Suppressor macrophage treated with lipopolysaccharide for 1 hour (primary cell): ENCODE data around the gene METTL2B.
A peak's percentile ranks its signal among the peaks of the same experiment; 100 is the strongest.
"Not testable (repeated sequence)": the region's sequence is repeated elsewhere in the genome, so short reads cannot be mapped to it uniquely, and the experiment has no call there.

ENCODE experiments used
- DNase-seq, 3 donors: peaks; one replicate each; pipeline ENCODE4 v3.0.0-alpha.2; 2020 to 2022

Gene METTL2B

DNA sequence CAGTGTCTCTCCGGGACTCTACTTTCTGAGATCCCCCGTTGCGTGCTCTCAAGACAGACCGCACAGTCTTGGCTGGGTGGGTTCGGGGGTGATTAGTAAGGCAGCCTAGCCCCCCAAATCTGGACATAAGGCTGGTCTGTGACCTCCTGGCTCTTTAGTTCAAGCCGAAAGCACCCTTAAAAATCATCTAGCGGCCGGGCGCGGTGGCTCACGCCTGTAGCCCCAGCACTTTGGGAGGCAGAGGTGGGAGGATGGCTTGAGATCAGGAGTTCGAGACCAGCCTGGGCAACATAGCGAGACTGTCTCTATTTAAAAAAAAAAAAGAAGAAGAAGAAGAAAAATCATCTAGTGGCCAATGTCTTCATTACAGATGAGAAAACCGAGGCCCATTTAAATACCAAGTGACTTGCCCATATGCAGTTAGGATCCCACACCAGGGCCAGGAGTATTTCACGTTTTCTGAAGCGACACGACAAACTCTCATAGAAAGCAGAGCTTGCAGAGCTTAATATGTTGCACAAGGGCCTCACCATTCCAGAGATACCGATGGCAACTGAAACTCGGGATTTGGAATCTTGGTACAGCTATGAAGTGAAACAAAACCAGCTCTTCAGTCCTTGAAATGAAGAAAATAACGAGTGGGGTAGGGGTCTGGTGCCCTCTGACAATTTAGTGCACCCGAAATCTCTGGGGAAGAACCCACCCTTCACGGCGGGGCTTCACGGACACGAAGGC lies 21.6 kb upstream of the METTL2B start:
- peak in 1 of 3 donors; percentile 45 for DNase-seq

DNA sequence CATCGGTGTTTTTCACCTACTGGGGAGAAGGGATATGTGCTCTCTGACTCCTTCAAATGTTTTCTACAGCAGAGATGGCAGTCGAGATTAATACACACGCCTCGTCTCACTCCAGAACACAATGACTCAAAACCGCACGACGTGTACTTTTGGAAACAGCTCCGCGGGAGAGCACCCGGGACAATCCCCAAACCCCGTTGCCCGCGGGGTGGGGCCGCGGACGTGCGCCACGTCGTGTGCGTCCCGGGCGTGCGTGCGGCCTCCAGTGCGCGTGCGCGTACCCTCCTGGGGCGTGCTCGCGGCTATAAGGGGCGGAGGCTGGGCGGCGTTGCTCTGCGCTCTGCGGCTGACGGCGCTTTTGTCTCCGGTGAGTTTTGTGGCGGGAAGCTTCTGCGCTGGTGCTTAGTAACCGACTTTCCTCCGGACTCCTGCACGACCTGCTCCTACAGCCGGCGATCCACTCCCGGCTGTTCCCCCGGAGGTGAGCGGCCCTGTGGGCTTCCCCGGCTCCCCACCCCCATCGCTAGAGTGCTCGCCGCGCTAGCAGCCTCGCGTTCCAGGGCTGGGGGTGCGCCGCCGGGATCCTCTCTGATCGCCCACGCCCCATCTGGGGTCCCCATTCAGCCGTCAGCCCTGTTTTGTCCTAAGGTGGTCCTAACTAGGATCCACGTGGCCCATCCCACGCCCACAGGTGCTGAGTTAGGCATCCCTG lies 20.8 kb upstream of the METTL2B start, which contains the start of gene HILPDA:
Gene HILPDA (plus strand): TSS at position 336 of the 712 bp plus-strand sequence. CDS start 1,391 bp downstream, outside the sequence.
- DNase-seq, result peak; percentile 99

DNA sequence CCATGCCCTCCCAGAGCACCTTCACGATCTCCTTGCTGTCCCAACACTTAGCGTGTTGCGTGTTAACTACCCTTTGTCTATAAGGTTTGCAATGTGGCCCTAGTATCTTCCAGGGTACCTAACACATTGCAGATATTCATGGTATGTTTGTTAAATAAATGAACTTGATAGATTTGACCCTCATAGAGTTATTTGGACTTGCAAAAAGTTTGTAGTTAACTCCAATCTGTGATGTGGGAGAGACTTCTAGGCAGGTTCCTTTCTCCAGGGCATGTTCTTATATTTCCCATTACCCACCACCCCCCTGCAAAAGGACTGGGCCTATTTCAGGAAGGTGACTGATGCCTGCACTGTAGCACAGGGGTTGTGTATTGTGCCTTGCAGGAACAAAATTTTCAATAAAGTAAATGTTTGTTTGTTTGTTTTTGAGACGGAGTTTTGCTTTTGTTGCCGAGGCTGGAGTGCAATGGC lies 20.3 kb upstream of the METTL2B start:
- no peak for DNase-seq

GRCh38 chr7:128457385-128457784 lies 19.2 kb upstream of the METTL2B start:
- DNase-seq, result not testable (repeated sequence)

DNA sequence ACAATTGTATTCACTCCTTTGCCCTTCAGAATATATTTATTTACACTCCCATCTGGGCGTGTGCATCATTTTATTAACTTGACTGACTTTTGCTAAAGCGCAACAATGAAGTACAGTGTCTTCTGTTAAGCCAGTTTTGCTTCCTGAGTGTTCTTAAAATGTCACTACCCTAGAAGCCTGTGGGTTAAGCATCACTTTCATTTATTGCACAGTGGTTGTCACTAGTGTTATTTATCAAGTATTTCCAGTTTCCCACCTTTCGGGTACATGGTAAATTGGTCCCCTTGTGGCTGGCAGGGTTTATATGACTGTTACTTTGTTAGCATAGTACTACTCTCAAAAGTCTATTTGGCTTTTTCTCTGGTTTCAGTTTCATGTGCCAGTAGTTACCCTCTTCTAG lies 17.6 kb upstream of the METTL2B start:
- no peak for DNase-seq

- DNase-seq, result peak; percentile 77 to 82 (median 79)
These were observed 17.1 kb upstream of the METTL2B start for GRCh38 chr7:128459394-128459878.

DNA sequence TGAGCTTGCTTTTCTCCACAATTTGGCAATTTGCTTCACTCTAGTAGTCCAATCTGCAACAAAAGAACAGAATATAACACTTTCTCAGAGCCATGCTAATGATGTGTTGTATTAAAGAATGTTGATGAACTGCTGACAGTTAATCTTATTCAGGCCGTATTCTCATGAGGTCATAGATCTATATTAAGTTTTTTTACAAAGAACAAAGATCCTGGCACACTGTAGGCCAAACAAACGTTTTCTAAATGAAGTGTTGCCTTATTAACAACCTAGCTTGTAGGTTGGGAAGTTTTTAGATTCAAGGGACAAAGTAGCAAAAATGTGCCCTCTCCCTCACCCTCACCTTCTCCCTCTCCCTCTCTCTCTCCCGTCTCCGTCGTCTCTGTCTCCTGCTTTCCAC lies 14.1 kb upstream of the METTL2B start:
- no peak for DNase-seq

- not testable (repeated sequence) for DNase-seq
These were observed 13.2 kb upstream of the METTL2B start for GRCh38 chr7:128463345-128463744.

DNA sequence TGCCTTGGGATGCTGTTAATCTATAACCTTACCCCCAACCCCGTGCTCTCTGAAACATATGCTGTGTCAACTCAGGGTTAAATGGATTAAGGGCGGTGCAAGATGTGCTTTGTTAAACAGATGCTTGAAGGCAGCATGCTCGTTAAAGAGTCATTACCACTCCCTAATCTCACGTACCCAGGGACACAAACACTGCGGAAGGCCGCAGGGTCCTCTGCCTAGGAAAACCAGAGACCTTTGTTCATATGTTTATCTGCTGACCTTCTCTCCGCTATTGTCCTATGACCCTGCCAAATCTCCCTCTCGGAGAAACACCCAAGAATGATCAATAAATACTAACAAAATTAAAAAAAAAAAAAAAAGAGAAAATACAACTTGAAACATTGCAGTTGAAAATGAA lies 12.6 kb upstream of the METTL2B start:
- DNase-seq, result not testable (repeated sequence)

DNA sequence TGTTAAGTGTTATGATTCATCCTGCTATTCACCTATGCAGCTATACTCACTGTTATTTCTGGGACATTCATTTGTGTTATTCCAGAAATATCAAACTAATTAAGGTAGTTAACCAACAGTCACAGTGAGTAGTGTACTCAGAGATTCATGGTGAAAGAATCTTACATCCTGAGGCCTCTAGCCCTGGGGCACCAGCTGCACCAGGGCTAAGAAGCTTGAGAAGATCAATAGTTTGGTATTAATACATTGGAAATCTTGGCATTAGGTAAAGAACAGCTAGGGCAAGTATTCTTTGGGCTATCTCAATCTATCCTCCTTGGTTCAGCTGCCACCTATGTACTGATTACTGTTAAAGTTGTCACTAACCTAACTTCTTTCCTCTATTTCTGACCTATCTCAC lies 9.7 kb upstream of the METTL2B start:
- not testable (repeated sequence) for DNase-seq

DNA sequence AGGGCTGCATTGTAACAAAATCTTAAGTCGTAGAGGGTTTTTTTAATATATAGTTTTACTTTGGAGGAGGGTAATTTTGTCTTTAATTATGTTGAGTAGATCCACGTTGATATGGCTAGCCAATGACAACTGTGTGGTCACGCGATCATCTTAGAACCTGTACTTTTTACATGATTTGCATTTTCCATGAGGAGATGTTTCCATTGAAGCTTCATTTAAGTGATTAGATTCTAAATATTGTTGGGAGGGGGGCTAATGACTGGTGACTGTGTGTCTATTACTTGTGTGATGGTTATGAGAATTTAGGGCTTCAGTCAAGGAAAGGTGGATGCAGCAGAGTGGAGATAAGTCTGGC lies 765 bp downstream of the METTL2B start:
- DNase-seq, result not testable (repeated sequence)

DNA sequence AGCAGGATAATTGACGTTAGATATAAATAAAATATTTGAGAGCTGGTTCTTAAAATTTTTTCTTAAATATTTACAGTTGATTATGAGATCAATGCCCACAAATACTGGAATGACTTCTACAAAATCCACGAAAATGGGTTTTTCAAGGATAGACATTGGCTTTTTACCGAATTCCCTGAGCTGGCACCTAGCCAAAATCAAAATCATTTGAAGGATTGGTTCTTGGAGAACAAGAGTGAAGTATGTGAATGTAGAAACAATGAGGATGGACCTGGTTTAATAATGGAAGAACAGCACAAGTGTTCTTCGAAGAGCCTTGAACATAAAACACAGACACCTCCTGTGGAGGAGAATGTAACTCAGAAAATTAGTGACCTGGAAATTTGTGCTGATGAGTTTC lies 2.5 kb downstream of the METTL2B start:
- DNase-seq, result not testable (repeated sequence)

DNA sequence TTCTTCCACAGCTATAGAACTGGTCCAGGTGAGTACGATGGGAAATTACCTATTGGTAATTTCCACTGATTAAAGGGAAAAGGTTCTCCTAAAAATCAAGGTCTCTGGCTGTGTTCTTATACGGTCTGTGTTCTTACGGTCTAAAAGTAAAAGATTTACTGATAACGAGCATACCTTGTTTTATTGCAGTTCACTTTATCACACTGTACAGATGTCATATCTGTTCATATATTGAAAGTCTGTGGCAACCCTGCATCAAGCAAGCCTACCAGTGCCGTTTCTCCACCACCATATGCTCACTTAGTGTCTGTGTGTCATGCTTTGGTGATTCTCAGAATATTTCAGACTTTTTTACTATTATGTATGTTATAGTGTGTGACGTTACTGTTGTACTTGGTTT lies 11.6 kb downstream of the METTL2B start:
- not testable (repeated sequence) for DNase-seq

DNA sequence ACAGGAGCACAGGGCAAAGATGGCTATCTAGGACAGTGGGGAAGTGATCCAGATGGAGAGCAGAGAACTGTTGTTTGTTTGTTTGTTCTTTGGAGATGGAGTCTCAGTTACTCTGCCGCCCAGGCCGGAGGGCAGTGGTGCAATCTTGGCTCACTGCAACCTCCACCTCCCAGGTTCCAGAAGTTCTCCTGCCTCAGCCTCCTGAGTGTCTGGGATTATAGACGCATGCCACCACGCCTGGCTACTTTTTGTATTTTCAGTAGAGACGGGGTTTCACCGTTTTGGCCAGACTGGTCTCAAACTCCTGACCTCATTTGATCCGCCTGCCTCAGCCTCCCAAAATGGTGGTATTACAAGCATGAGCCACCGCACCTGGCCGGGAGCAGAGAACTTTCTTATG lies 20.9 kb downstream of the METTL2B start:
- DNase-seq, result no peak

- not testable (repeated sequence) for DNase-seq
These were observed 28.9 kb downstream of the METTL2B start for GRCh38 chr7:128505416-128505815.

GRCh38 chr7:128506819-128507218 lies 30.3 kb downstream of the METTL2B start:
- not testable (repeated sequence) for DNase-seq

- DNase-seq, result not testable (repeated sequence)
These were observed 30.9 kb downstream of the METTL2B start for GRCh38 chr7:128507321-128507993.

DNA sequence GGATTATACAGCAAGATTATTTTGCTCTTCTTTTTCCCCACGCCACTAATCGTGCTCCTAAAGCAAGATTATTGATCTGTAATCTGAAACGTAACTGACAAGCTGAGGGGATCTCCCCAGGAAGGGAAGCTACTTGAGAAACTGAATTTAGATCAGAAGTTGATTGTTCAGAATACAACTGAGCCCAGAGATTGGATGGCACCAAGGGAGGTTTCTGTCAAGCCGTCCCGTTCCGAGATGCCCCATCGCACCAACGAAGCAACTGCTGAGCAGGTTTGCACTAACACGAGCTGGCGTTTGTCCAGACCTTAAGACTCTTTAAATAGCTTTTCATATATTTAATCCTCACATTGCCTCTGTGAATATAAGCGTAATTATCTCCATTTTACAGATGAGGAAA lies 35.1 kb downstream of the METTL2B start:
- not testable (repeated sequence) for DNase-seq

DNA sequence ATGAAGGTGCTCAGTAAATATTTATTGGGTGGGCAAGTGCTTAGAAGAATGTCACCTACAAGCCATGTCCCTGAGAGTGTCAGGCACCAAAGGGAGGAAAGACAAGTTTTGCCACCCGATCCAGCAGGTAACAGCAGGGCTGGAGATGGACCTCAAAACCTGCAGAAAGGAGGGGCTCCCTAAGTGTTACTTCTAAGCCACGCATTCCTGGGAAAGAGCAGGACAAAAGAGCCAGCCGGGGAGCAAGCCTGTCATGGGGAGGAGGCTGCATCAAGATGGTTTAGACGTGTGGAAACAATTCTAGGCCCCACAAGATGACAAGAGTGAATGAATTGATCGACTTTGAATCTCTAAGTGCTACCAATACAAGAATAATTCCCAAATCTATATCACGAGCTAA lies 38.7 kb downstream of the METTL2B start:
- not testable (repeated sequence) for DNase-seq

GRCh38 chr7:128517023-128517422 lies 40.5 kb downstream of the METTL2B start:
- DNase-seq, result not testable (repeated sequence)

DNA sequence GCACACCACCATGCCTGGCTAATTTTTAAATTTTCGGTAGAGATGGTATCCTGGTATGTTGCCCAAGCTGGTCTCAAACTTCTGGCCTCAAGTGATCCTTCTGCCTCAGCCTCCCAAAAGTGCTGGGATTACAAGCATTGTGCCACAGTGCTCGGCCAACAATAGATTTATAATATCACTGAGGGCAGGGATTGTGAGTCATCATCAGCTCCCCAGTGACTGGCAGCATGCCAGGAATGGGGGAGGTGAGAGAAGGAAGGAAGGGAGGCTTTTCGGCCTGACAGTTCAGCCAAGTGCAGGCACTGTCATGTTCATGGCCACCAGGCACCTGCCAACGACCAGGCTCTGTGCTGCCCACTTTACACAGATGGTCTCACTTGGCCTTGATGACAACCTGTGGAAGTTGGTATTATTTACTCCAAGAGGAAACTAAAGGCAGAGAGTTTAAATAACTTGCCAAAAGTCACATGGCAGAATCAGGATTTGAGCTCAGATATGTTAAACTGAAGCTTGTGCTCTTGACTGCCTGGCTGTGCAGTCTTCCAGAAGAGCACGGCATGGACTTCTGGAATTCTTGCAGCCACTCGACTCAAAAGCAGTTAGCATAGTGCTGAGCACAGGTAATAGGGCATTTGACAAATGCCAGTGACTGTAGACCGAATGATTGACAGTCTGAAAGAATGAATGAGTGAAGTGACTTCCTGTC lies 46.8 kb downstream of the METTL2B start:
- peak; percentile 91 to 93 (median 92) for DNase-seq

DNA sequence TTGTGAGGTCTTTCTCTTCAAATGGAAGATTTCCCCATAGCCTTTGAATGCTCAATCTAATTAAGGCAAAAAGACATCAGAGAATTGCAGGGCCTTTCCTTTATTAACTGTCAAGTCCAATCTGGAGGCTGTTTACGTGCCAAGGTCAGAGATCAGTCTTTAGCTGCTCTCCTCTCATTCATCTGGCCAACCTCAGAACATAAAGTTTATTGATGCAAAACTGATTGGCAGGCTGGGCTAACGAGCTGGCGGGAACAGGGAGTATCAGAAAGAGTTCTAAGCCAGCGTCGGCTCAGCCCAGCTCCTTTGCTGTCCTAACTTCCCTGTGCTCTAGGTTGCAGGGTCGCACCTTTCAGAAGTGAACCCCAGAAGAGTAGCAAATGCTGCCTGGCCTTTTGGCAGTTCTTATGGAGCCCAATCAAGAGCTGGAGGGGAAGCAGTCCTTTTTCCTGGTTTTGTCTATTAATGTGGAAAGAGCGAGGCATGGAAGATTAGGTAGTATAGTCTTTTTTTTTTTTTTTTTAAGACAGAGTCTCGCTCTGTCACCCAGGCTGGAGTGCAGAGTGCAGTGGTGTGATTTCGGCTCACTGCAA lies 47.5 kb downstream of the METTL2B start:
- not testable (repeated sequence) for DNase-seq
